Fibroblast of the aortic adventitia (primary cell): ENCODE results near the gene DAP3. TPM values are rescaled to one million over a fixed set of nuclear protein-coding genes. Genes with fewer than 3 reads are reported as not detected.
A peak's percentile ranks its signal among the peaks of the same experiment; 100 is the strongest.
"Not testable (repeated sequence)": the region's sequence is repeated elsewhere in the genome, so short reads cannot be mapped to it uniquely, and the experiment has no call there.

Experiments used
- DNase-seq: peaks from one replicate; pipeline ENCODE4 v3.0.0-alpha.2; 2010; ENCODE audit warnings: low read depth
- H3K4me3 ChIP-seq: 2 replicates; pipeline ENCODE4 v1.5.1; 2011; ENCODE audit warnings: low read depth, mild to moderate bottlenecking, control low read depth, low read length, moderate library complexity
- CTCF ChIP-seq: IDR thresholded peaks from 2 replicates; pipeline ENCODE4 v1.5.1; 2011; ENCODE audit warnings: mild to moderate bottlenecking, low read length, control low read depth, inconsistent platforms; ENCODE audit not compliant: insufficient read depth
- total RNA-seq: library from RNA; depleted of rRNA; stranded (reverse); fragments of >200 nt; gene quantifications from 2 replicates; pipeline ENCODE4 v1.2.3, GENCODE V29; 2012; ENCODE audit warnings: low replicate concordance

Gene DAP3
- total RNA-seq, 1 donor: 73.7 TPM

GRCh38 chr1:155759966-155760630 lies 71.2 kb downstream of the DAP3 start:
- no peak overlapping the region for H3K4me3 ChIP-seq
- TF ChIP-seq CTCF: no peak
- DNase-seq: no peak

GRCh38 chr1:155760751-155761475 lies 72.0 kb downstream of the DAP3 start:
- DNase-seq: no peak
- no peak overlapping the region for H3K4me3 ChIP-seq
- TF ChIP-seq CTCF: no peak

- TF ChIP-seq CTCF: no peak
- no peak overlapping the region for H3K4me3 ChIP-seq
- DNase-seq: no peak
Measured at GRCh38 chr1:155761736-155762405, 73.0 kb downstream of the DAP3 start.

- H3K4me3 ChIP-seq: not testable (repeated sequence)
- DNase-seq: peak; percentile 97
Measured at GRCh38 chr1:155763090-155763815, 74.4 kb downstream of the DAP3 start.

GRCh38 chr1:155763989-155764388 lies 75.1 kb downstream of the DAP3 start:
- DNase-seq, H3K4me3 ChIP-seq: not testable (repeated sequence)

- H3K4me3 ChIP-seq, DNase-seq: not testable (repeated sequence)
Measured at GRCh38 chr1:155767399-155767989, 78.6 kb downstream of the DAP3 start.

GRCh38 chr1:155769257-155769656 lies 80.4 kb downstream of the DAP3 start:
- H3K4me3 ChIP-seq: no peak overlapping the region
- TF ChIP-seq CTCF: no peak
- DNase-seq: no peak

- DNase-seq: no peak
- no peak for TF ChIP-seq CTCF
- no peak overlapping the region for H3K4me3 ChIP-seq
Measured at GRCh38 chr1:155773221-155773620, 84.3 kb downstream of the DAP3 start.
